ENCODE data around the gene SLC30A3. TPM values are rescaled to one million over a fixed set of nuclear protein-coding genes. Genes with fewer than 3 reads are reported as not detected.

The SLC30A3 gene
- not detected for total RNA-seq
- not detected for total RNA-seq (2013)

- Mint-ChIP-seq H3K27ac (peak within 1 kb of the TSS in 1 of 2 donors; percentile 37), H3K36me3 (no peaks in the 10 kb centered on the region), H3K4me1 (peaks cover 22 to 27% of the 10 kb centered on the region in 2 donors), H3K9me3 (no peaks in the 10 kb centered on the region), H3K27me3 (ENCODE audit: low read depth in 2 of 2) (peaks cover 46 to 50% of the 10 kb centered on the region in 2 donors), H3K4me3 (peak within 1 kb of the TSS; percentile 91)
- peaks cover 35% of the 10 kb centered on the region for H3K27me3 ChIP-seq (ENCODE audit: control insufficient read depth, insufficient read depth, low read length)
- TF ChIP-seq CTCF (IDR thresholded peaks at IDR 0.05): no peak
- under 1% methylated on average over 96 of the region's 96 CpGs for WGBS (ENCODE audit: insufficient coverage)
- ATAC-seq: peak; percentile 60 to 77 (median 69)
- intact Hi-C loops (cut with micrococcal nuclease): no loop called here
- no peaks in the 10 kb centered on the region for H3K9me3 ChIP-seq (ENCODE audit: control insufficient read depth, insufficient read depth, low read length)
- peaks cover 29% of the 10 kb centered on the region for H3K4me1 ChIP-seq (ENCODE audit: control insufficient read depth, insufficient read depth, low read length)
- H3K27ac ChIP-seq (ENCODE audit: low read length): no peak within 1 kb of the TSS
- H3K4me3 ChIP-seq (ENCODE audit: low read length): no peak within 1 kb of the TSS
- H3K36me3 ChIP-seq (ENCODE audit: control insufficient read depth, insufficient read depth, low read length): no peaks in the 10 kb centered on the region
- peak; percentile 30 to 81 for DNase-seq
These were observed at the start of gene SLC30A3 for GRCh38 chr2:27262379-27263286. Gene SLC30A3 (minus strand): TSS chr2:27263047. CDS start chr2:27262906, 141 bp downstream.

- DNase-seq: no peak
- no peak for ATAC-seq
- Histone ChIP-seq H3K4me1 (ENCODE audit: control insufficient read depth, insufficient read depth, low read length) (peaks cover 3% of the 10 kb centered on the region), H3K27me3 (ENCODE audit: control insufficient read depth, insufficient read depth, low read length) (peaks cover 2% of the 10 kb centered on the region), H3K27ac (ENCODE audit: low read length) (no peak overlapping the region), H3K9me3 (ENCODE audit: control insufficient read depth, insufficient read depth, low read length) (no peaks in the 10 kb centered on the region), H3K4me3 (ENCODE audit: low read length) (no peak overlapping the region), H3K36me3 (ENCODE audit: control insufficient read depth, insufficient read depth, low read length) (peaks cover 4% of the 10 kb centered on the region)
- WGBS (ENCODE audit: insufficient coverage): 100% methylated on average over 3 of the region's 3 CpGs
- no peak for TF ChIP-seq CTCF (IDR thresholded peaks at IDR 0.05)
- intact Hi-C loops (cut with micrococcal nuclease): no loop called here
- Mint-ChIP-seq H3K27ac (no peak overlapping the region), H3K9me3 (no peaks in the 10 kb centered on the region), H3K36me3 (no peaks in the 10 kb centered on the region), H3K4me1 (peaks cover 0 to 6% of the 10 kb centered on the region in 2 donors), H3K4me3 (no peak overlapping the region), H3K27me3 (ENCODE audit: low read depth in 2 of 2) (no peaks in the 10 kb centered on the region)
These were observed 49.3 kb upstream of the SLC30A3 start for GRCh38 chr2:27312152-27312551.

GRCh38 chr2:27309651-27310050, 46.8 kb upstream of the SLC30A3 start:
- Mint-ChIP-seq H3K27me3 (ENCODE audit: low read depth in 2 of 2) (peaks cover 5 to 6% of the 10 kb centered on the region in 2 donors), H3K27ac (no peak overlapping the region), H3K4me3 (no peak overlapping the region), H3K36me3 (no peaks in the 10 kb centered on the region), H3K4me1 (peaks cover 0 to 12% of the 10 kb centered on the region in 2 donors), H3K9me3 (no peaks in the 10 kb centered on the region)
- Histone ChIP-seq H3K27ac (ENCODE audit: low read length) (no peak overlapping the region), H3K36me3 (ENCODE audit: control insufficient read depth, insufficient read depth, low read length) (peaks cover 4% of the 10 kb centered on the region), H3K9me3 (ENCODE audit: control insufficient read depth, insufficient read depth, low read length) (no peaks in the 10 kb centered on the region), H3K27me3 (ENCODE audit: control insufficient read depth, insufficient read depth, low read length) (peaks cover 11% of the 10 kb centered on the region), H3K4me3 (ENCODE audit: low read length) (no peak overlapping the region), H3K4me1 (ENCODE audit: control insufficient read depth, insufficient read depth, low read length) (peaks cover 17% of the 10 kb centered on the region)
- intact Hi-C loops (cut with micrococcal nuclease): no loop called here
- TF ChIP-seq CTCF (IDR thresholded peaks at IDR 0.05): no peak
- DNase-seq: no peak
- no peak for ATAC-seq
- 96% methylated on average over 6 of the region's 6 CpGs for WGBS (ENCODE audit: insufficient coverage)
